Activated CD8-positive, alpha-beta memory T cell treated with anti-CD3 and anti-CD28 coated beads for 48 hours (primary cell): ENCODE measurements around the gene TET3.
A peak's percentile ranks its signal among the peaks of the same experiment; 100 is the strongest.

ENCODE experiments used
- DNase-seq, 3 experiments: peaks; one replicate each; pipeline ENCODE4 v3.0.0-alpha.2; 2020; ENCODE audit warnings: low read depth in 2 of 3, low spot score in 2 of 3

TET3 gene

DNA sequence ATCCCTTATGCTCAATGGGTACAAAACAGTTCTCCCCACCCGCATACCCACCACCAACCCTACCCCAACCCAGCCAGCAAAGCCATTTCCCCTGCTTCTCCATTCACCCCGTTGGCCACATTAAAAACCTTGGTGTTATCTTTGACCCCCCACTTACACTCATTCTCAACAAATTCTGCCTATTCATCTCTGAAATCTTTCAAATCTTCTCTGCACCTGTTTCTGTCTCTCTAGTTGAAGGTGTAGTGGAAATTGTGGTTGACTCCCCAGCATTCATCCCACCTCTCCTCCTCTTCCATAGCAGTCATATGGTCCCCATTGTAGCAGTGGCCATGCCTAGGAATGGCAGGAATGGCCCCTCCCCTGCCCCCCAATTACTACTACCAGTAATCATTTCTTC, 20.5 kb upstream of the TET3 start:
- no peak for DNase-seq

DNA sequence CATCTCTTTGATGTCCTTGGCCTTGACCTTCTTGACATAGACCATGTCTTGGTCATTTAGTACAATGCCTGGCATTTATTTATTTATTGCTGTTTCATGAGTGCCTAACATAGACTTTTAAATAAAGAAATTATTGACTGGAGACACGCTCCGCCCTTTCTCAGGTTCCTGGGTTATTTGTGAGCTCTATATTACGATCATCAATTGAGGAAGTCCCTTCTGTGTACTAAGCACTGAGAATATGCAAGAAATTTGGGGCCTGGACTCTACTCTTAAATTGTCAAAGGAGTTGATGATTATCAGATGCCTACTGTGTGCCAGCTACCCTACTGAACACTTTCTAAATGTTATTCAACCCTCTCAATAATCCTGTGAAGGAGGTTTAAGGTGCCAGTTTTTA, 19.7 kb upstream of the TET3 start:
- DNase-seq = no peak

DNA sequence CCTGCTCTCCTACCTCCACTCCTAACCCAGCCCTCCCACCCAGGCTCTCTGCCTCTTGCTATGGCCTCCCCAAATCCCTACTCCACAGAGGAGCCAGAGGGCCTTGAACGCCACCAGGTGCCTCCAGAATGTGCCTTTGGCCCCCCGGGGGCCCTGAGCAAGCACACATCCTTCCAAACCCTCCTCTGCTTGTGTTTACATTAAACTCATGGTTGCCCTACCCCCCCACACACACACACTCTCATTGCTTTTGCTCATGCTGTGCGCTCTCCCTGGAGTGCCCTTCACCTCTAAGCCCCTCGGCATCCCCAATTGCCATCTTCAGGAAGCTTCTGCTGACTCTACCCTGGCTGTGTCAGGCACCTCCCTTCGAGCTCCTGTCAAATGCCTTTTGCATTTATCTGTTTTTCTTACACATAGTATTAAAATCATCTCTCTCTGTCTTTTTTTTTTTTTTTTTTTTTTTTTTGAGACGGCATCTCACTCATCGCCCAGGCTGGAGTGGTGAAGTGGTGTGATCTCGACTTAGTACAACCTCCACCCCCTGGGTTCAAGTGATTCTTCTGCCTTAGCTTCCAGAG, 16.3 kb upstream of the TET3 start:
- no peak for DNase-seq

DNA sequence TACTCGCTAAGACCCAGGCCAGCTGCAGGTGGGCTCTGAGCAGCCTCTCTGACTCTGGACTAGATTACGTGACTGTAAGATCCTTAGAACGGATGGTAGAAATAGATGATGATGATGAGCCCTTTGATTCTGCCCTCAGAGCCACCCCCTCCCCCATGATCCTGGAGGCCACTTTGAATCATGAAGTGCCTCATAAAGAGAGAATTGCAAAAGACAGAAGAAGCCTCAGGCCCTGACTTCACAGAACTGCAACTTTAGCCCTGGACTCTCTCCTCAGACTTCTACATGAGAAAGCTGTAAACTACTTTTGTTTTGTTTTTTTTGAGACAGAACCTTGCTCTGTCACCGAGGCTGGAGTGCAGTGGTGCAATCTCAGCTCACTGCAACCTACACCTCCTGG, 15.4 kb upstream of the TET3 start:
- DNase-seq = no peak

DNA sequence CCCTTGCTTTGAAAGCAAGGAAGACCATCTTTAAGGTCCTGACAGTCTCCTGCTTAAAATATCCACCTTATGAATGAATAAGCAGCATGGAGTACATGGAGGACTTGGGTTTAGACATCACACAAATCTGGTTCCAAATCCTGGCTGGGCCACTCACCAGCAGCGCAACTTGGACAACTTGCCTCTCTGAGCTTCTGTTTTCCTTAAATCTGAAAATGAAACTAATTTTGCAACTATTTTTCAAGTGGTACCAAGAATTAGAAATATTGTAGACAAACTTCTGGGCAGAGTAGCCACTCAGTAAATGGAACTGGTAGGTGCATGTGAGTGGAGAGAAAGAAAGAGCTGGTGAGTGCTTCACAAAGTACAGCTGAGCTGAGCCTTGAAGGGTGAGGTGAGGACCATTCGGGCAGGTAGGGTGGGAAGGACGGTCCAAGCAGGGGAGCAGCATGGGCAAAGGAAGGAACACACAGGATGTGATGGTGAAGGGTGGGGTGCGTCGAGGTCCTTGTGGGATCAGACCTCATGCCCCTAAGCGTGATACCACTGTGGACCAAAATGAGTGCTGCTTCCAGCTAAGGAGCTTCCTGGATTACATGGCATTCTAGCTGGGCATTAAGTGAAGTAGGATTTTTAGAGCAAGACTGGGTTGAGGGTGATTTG, 14.4 kb upstream of the TET3 start:
- no peak for DNase-seq

DNA sequence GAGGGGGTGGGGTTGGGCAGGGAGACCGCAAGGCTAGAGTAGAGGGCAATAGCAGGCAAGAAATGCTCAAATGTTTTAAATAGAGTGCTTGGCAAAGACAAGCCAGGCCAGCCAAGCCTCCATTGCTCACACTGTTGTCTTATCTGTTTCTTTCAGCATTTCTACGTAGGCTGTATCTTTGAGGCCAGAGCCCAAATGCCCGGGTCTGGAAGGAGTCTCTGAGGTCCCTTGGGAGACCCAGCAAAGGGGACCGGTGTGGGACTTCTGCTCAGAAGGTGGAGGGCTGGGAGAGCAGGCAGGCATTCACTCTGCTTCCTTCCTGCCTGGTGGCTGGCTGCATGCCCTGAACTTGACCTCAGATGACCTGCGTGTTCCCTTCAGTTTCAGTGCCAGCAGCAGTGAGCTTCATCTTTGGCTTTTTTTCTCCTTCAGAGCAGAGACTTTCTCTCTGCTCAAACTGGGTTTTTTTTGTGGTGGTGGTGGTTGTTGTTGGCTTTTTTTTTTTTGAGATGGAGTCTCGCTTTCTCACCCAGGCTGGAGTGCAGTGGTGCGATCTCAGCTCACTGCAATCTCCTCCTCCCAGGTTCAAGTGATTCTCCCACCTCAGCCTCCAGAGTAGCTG, 13.7 kb upstream of the TET3 start:
- no peak for DNase-seq

DNA sequence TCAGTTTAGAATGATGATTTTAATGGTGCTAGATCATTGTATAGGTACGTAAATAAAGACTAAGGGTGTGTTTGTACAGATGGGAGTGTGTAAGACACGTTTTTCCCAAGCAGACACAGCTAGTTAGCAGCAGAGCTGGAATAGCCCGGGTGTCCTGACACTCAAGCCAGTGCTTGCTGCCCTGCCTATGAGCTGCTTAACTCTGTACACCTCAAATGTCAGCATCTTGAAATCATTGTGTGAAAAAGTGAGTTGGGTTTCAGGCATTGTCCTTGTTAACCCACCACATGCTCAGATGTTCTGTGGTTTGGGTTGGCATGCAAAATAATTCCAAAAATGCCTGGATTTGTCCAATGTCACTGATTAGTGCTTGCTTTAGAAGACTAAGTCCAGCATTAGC, 13.0 kb upstream of the TET3 start:
- no peak for DNase-seq

DNA sequence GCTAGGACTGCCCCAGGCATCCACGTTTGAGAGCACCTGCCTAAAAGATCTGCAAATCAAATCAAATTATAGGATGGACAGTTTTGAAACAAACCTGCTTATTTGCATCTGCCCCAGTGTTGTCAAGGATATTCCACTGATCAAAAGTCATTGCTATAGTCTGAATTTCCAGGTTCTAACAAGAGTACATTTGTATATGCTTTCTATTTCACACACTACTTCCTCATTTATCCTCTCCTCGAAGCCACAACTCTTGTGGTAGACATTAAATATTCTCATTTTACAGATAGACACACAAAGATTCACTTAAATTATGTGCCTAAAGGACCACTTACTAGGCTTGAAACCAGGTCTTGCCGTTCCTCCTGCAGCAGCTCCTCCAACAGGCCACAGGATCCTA, 11.9 kb upstream of the TET3 start:
- DNase-seq = no peak

DNA sequence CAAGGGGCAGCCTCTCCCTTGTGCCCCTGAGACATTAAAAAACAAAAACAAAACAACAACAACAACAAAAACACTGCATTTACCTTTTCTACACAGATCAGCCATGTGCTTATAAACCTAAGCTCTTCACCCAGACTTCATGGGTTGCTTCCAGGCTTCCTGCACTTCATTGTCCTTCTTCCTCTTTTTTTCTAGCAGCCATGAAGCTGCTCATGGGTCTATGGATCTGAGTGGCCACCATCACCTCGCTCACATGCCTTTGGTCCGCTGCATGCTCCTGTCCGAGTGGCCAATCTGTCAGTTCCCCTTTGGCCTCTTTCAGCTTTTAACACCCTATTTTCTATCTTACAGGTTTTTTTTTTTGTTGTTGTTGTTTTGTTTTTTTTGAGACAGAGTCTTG, 9.0 kb upstream of the TET3 start:
- no peak for DNase-seq

DNA sequence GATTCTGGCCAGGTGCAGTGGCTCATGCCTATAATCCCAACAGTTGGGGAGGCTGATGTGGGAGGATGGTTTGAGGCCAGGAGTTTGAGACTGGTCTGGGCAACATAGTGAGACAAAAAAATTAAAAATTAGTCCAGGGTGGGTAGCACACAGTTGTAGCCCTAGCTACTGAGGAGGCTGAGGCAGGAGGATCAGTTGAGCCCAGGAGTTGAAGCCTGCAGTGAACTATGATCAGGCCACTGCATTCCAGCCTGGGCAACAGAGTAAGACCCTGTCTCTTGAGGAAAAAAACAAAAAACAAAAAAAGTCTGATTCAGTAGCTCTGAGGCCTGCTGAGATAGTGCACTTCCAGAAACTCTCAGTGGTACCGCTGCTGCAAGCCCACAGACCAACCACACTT, 7.9 kb upstream of the TET3 start:
- DNase-seq = no peak

DNA sequence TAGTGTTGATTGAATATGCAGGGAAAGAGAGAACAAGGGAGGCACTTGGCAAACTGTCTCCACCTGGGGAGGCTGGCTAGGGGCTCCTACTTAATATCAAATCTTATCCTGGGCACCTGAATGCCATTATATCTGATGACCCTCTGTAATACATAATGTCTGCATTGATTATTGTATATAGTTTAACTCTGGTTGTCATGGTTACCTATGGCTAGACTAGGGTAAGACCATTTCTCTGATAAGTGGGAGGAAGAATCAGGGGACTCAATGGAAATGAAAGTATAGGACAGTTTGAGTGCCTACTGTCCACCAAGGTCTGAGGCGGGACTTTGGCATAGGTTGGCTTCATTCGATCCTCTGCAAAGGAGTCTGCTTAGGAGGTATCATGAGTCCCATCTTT, 7.2 kb upstream of the TET3 start:
- no peak for DNase-seq

DNA sequence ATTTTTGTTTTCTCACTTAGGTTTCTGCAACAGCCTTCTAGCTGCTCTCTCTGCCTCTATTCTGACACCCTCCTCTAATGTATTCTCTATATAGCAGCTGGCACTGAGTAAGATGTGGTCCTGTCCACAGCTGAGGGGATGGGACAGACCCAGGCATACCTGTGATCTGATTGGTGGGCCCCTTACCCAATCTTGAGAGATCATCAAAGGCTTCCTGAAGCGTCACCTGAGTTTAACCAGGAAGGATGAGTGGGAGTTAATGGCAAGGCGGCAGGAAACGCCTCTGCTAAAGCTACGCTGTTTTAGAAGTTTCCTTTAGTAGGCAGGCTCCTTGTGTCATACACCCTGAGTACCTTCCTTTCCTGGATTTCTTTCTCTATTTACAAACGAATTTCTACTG, 5.7 kb upstream of the TET3 start:
- no peak for DNase-seq

DNA sequence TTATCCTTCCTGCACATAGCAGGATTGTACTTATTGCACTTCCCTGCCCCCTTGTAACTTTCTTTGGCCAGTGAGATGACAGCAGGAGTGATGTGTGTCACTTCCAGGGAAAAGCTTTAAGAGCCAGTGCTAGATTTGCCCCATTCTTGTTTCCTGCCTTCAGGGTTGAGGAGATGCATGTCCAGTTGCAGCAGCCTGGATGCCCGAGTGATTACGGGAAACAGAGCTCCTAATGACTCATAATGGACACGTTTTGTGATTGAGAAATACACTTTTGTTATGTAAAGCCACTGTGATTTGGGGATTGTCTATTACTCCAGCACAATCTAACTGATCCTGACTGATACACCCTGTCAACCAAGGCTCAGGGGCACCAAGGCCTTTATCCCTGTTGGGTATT, 5.0 kb upstream of the TET3 start:
- no peak for DNase-seq

DNA sequence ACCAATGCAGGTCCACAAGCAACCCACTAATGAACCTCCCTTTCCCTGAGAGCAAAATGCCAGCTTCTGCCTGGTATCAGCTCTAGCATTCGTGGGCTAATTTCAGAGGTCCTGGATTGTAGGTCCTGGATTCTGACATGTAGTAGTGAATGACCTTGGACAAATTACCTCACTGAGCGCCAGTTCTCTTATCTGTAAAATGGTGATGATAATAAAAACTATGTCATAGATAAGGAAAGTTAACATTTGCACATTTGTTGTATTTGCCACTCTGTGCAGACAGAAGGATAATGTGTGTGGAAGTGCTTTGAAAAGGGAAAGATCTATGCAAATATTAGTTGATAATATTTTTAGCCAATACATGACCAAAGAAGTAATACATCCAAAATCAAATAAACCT, 4.1 kb upstream of the TET3 start:
- no peak for DNase-seq

DNA sequence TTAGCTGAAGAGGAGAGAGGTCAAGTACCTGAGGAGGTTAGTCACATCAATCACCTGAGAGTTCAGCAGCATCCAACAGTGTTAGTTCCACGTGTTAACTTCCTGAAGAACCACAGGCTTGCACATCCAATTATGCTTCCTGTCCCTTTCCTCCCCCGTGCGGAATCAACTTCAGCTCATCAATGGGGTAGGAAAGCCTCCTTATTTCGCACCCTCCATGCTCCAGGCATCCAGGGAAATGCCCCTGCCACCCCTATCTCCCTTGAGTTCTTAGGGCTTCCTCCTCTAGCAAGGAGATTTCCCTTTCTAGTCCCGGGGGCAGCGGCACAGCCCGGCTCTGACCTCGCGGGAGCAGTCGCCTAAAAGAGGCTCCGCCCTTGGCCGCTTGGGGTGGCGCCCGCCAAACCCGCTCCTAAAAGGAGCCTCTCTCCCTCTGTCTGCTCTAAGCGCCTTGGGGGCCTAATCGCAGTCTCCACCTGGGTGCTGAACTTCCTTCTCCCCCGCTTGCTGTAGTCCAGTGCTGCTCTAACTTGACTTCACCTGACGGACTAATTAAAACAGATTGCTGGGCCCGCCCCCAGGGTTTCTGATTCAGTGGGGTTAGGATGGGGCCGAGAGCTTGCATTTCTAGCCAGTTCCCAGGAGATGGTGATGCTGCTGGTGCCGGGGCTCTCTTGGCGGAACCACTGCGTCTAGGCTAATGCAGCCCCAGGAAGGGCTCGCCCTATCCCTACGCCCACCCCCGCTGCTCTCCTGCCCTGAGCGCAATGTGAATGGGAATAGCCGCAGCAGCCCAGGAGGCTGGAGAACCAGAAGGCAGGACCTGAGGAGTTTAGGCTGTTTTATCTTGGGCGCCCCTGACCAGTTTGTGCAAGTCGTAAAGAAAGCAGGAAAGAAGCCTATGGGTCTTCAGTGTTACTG, 3.4 kb upstream of the TET3 start:
- no peak for DNase-seq

DNA sequence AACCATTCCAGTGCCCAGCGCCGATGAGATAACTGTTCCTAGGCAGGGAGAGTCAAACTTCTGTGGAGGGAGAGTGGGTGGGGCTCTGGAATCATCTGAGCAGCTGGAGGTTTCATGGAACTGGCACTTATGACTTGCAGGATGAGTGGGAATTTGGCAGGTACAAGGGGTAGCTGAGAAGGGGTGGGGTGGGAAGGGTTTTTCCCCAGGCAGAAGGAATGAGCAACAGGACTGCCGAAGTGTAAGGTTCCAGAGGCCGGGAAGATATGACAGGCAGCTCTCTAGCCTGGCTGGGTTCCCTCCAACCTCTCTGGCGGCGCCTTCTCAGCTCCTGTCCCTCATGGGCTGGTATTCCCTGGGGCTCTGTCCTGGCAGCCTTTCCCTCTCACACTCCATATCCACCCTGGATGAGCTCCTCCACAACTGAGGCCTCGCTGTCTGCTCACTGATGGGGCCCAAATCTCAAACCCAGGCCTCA, 2.5 kb upstream of the TET3 start:
- no peak for DNase-seq

DNA sequence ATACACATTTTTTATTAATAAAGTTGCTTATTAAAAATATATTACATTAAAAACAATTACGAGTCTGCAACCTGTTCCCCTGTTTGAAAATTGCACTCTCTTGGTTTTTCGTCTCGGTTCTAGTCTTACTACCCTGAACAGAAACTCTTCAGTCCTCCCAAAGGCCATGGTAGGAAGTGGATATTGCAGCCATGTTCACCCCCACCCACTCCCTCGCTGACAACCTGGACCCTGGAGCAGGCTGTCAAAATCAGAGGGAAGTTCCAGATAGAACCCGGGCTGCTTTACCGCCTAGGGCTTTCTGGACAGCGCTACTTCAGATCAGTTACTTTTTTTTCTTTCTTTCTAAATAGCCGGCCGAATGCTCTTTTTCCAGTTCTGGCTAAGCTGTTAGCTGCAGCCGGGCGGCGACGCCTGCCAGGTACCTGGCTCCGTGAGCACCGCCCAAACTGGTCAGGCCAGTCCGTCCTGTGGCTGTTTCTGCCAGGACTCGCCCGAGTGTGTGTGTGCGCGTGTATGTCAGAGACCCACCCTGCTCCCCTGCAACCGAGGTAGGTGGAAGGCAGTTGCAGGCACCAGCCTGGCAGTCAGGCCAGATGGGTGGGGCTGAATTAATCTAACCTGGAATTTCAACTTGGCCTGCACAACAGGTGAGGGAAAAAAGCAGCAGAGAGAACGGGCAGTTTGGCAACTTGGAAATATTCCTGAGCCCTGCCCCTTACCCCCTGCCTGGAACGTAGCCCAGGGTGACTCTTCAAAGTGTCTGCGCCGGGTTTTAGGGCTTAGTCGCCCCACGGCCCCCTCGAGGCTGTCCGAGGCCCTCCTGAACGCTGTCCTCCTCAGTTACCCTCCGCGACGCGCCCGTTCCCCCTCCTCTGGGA, 1.1 kb upstream of the TET3 start:
- no peak for DNase-seq

DNA sequence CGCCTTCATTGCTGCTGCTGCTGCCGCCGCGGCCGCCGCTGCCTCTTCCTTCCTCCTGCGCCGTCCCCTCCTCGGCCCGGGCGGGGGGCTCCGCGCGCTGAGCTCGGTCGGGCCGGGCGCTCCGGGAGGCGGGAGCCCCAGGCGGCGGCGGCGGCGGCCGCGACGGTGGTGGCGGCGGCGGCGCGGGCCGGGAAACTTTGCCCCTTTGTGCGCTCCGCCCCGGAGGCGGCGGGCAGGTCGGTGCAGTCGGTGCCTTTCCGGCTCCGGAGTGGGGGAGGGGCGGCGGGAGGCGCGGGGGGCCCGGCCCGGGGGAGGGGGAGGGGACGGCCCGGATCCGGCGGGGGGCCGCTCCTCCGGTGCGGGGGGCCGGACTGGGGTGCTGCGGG, 205 bp downstream of the TET3 start:
- DNase-seq = no peak

DNA sequence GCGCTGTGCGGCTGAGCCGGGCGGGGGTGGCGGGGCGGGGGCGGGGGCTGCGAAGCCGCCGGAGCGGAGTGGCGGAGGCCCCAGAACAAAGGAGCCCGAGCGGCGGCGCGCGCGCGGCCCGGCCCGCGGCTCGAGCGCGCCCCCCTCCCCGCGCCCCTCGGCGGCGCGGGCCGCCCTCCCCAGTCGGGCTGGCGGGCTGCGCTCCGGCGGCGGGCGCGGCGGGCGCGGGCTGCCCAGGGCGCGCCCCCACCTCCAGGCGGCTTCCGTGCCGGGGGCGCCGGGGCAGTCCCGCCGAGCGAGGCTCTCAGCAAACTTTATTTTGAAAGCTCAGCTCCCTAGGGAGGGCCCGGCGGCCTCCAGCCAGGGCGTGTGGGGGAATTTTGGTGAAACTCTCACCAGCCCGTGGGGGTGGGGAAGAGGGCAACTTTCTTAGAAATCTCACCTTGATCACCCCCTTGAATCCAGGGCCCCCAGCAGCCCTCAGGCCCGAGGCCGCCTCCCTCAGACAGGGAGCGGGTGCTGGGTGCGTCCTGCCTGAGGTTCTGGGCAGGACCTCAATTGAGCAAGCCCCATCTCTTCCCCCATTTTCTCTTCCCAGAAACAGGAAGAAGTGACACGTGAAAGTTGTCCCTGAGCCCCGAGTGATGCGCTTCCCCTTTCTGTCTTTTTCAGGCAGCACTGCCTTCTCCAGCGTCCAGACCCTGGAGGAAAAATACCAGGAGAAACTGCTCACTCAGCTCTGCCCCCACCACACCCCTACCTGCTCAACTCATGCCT, 786 bp downstream of the TET3 start:
- DNase-seq = peak in 1 of 3 experiments; percentile 69

DNA sequence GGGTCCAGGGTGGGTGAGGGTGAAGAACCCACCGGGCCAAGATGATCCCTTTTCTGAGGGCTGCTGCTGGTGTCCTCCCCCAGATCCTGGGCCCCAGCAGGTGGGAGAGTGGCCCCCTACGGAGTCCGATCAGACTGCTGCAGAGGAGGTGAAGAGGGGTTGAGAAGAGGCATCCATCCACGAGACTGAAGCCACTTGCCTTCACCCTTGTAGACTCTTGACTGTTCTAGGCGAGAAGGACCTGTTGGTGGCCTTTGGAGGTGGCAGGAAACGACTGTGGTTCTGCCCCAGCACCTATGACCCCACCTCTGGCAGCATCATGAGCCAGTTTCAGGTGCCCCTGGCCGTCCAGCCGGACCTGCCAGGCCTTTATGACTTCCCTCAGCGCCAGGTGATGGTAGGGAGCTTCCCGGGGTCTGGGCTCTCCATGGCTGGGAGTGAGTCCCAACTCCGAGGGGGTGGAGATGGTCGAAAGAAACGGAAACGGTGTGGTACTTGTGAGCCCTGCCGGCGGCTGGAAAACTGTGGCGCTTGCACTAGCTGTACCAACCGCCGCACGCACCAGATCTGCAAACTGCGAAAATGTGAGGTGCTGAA, 1.5 kb downstream of the TET3 start:
- no peak for DNase-seq
